ENCODE measurements around the gene ZBTB7C.

The ZBTB7C gene

DNA sequence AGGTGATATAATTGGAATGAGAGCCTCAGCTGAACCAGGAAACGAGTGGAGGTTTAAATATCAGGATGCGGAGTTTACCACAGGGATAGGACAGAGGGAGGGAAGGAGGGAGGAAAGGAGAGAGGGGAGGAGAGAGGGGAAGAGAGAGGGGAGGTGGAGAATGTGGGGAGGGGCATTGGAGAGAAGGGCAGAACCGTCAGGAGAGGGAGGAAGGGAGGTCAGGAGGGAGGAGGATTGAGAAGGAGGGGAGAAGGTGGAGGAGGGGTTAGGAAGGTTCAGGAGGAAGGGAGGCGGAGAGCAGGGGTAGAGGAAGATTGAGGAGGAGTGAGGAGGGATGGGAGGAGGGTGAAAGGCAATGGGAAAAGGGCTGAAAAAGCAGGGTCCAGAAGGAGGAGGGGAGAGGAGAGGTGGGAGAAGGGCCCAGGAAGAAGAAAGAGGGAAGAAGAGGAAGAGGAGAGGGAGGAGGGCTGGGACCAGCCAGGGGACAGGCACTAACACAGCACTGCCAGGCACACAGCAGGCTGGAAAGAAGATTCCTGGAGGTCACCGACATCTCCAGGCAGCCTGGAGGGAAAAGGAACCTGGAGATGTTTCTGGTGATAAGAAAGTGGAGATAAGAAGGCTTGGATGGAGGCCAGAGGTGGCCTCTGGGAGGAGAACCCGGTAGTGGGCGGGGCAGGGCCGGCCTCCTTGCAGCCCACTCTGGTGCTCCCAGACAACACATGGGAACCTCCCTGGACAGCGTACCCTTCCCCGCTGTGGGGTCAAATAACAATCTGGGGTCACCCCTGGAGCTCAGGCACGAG, 302.0 kb downstream of the ZBTB7C start:
- H3K4me3 ChIP-seq (ENCODE audit: low read depth in 1 of 2, low read length in 1 of 2) = no peak overlapping the region
- no peak overlapping the region for H3K27ac ChIP-seq
- H3K27me3 ChIP-seq = peaks cover 53% of the 10 kb centered on the region
- no peaks in the 10 kb centered on the region for H3K4me1 ChIP-seq (ENCODE audit: control insufficient read depth in 1 of 2, insufficient read depth in 1 of 2, low read depth in 1 of 2, low read length in 1 of 2)
- TF ChIP-seq, protein P1, sequence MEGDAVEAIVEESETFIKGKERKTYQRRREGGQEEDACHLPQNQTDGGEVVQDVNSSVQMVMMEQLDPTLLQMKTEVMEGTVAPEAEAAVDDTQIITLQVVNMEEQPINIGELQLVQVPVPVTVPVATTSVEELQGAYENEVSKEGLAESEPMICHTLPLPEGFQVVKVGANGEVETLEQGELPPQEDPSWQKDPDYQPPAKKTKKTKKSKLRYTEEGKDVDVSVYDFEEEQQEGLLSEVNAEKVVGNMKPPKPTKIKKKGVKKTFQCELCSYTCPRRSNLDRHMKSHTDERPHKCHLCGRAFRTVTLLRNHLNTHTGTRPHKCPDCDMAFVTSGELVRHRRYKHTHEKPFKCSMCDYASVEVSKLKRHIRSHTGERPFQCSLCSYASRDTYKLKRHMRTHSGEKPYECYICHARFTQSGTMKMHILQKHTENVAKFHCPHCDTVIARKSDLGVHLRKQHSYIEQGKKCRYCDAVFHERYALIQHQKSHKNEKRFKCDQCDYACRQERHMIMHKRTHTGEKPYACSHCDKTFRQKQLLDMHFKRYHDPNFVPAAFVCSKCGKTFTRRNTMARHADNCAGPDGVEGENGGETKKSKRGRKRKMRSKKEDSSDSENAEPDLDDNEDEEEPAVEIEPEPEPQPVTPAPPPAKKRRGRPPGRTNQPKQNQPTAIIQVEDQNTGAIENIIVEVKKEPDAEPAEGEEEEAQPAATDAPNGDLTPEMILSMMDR (IDR thresholded peaks at IDR 0.05) = no peak
- H3K36me3 ChIP-seq = no peaks in the 10 kb centered on the region
- no peaks in the 10 kb centered on the region for H3K9me3 ChIP-seq

DNA sequence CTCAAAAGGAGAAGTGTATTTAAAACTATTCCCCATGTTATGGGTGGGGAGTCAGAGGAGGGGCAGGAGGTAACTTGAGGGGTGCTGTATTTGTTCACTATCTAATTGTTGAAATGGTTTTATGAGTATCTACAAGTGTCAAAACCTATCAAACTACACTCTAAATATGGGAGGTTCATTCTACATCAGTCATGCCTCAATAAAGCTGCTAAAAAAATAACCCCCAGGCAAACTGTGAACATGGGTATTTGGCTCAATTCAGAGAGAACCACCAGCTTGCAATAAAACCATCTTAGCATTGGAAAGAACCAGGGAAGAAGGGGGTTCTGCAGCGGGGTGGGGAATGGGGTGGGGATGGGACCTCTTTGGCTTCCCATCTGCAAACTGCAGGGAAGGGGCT, 302.7 kb downstream of the ZBTB7C start:
- Histone ChIP-seq H3K4me3 (ENCODE audit: low read depth in 1 of 2, low read length in 1 of 2) (no peak overlapping the region), H3K4me1 (ENCODE audit: control insufficient read depth in 1 of 2, insufficient read depth in 1 of 2, low read depth in 1 of 2, low read length in 1 of 2) (no peaks in the 10 kb centered on the region), H3K36me3 (no peaks in the 10 kb centered on the region), H3K27me3 (peaks cover 58% of the 10 kb centered on the region), H3K27ac (no peak overlapping the region), H3K9me3 (no peaks in the 10 kb centered on the region)
- TF ChIP-seq, protein P1 (IDR thresholded peaks at IDR 0.05) = no peak

DNA sequence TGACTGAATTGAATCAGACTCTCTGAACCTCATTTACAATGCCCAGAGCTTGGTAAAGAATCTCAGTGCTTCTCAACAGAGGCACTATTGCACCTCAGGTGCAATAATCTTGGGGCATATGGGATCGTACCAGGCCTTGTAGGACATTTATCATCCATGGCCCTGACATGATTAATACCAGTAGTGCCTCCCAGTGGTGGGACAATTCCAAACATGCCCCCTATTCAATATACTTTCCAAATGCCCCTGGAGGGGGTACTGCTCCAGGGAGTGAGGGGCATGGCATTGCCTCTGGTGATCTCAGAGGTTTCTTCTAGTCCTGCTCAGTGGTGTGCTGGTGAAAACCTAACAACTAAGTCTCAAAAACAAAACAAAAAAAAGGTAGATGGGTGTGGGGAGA, 303.9 kb downstream of the ZBTB7C start:
- H3K9me3 ChIP-seq = no peaks in the 10 kb centered on the region
- H3K4me3 ChIP-seq (ENCODE audit: low read depth in 1 of 2, low read length in 1 of 2) = no peak overlapping the region
- H3K27ac ChIP-seq = no peak overlapping the region
- H3K4me1 ChIP-seq (ENCODE audit: control insufficient read depth in 1 of 2, insufficient read depth in 1 of 2, low read depth in 1 of 2, low read length in 1 of 2) = no peaks in the 10 kb centered on the region
- no peaks in the 10 kb centered on the region for H3K36me3 ChIP-seq
- TF ChIP-seq, protein P1 (IDR thresholded peaks at IDR 0.05) = no peak
- peaks cover 59% of the 10 kb centered on the region for H3K27me3 ChIP-seq

DNA sequence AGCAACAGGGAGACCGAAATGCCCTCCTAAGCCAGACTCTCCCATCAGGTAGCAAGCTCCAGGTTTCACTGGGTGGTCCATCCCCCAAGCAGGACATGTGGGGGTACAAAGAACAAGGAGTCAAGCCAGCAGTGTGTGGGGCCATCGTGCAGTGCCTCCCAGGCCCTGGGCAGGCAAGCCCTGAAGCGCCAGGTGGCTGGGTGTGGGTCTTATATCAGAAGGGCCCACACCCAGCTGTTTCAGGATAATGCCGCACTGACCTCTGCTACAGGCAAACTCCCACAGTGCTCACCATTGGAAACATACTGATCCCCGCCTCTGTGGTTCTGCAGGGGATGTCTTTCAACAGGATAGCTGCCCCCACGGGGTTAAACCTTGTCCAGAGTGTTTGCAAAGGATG, 304.5 kb downstream of the ZBTB7C start:
- H3K4me3 ChIP-seq (ENCODE audit: low read depth in 1 of 2, low read length in 1 of 2) = no peak overlapping the region
- H3K27ac ChIP-seq = no peak overlapping the region
- H3K27me3 ChIP-seq = peaks cover 61% of the 10 kb centered on the region
- no peaks in the 10 kb centered on the region for H3K36me3 ChIP-seq
- TF ChIP-seq, protein P1 (IDR thresholded peaks at IDR 0.05) = no peak
- no peaks in the 10 kb centered on the region for H3K4me1 ChIP-seq (ENCODE audit: control insufficient read depth in 1 of 2, insufficient read depth in 1 of 2, low read depth in 1 of 2, low read length in 1 of 2)
- H3K9me3 ChIP-seq = no peaks in the 10 kb centered on the region

DNA sequence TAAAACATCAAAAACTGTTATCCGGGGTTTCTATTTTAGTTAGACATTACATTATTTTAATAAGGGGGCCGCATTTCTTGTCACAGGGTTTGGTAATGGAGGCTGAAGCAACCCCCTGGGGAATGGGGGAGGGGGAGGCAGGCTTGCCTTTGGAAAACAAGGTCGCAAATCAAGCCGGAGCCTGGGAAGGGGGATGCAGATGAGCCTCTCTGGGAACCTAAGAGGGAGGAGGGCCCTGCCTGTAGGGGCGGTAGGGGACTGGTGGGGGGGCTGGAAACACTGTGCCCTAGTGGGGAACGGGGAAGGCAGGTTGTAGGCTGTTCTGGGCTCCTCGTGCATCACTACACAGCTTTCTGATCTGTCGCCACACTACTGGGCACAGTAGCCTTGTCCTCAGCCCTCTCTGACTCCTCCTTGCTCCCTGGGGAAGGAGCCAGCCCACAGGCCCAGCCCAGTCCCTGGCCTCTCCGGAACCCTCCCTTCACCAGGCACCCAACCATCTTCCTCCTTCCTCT, 308.5 kb downstream of the ZBTB7C start:
- Histone ChIP-seq H3K9me3 (no peaks in the 10 kb centered on the region), H3K27ac (no peak overlapping the region), H3K4me3 (ENCODE audit: low read depth in 1 of 2, low read length in 1 of 2) (no peak overlapping the region), H3K4me1 (ENCODE audit: control insufficient read depth in 1 of 2, insufficient read depth in 1 of 2, low read depth in 1 of 2, low read length in 1 of 2) (no peaks in the 10 kb centered on the region), H3K27me3 (peaks cover 35% of the 10 kb centered on the region), H3K36me3 (no peaks in the 10 kb centered on the region)
- TF ChIP-seq, protein P1 (IDR thresholded peaks at IDR 0.05) = no peak

All from neutrophil (primary cell).